Measurements from ENCODE around the gene SAFB2.

The SAFB2 gene

GRCh38 chr19:5560156-5560555 lies 62.4 kb downstream of the SAFB2 start:
- no peak overlapping the region for H3K4me3 ChIP-seq (ENCODE audit: low read length)
- TF ChIP-seq EZH2phosphoT487 (IDR thresholded peaks at IDR 0.05; ENCODE audit: borderline replicate concordance, low read length) = no peak
- no peaks in the 10 kb centered on the region for H3F3A ChIP-seq (ENCODE audit: control insufficient read depth, insufficient read depth)
- peaks cover 9% of the 10 kb centered on the region; the same call in 1 of the 2 replicates for H3K9me3 ChIP-seq (ENCODE audit: control insufficient read depth, insufficient read depth, low read length)
- no peak overlapping the region for H3K27ac ChIP-seq (ENCODE audit: low read depth, low read length)
- H4K20me1 ChIP-seq (ENCODE audit: control insufficient read depth, insufficient read depth, low read depth, low read length) = no peaks in the 10 kb centered on the region
- H3K27me3 ChIP-seq (ENCODE audit: control insufficient read depth, low read length) = no peaks in the 10 kb centered on the region
- H3K36me3 ChIP-seq (ENCODE audit: control insufficient read depth, low read length) = no peaks in the 10 kb centered on the region
- H3K4me2 ChIP-seq (ENCODE audit: low read length) = no peak overlapping the region
- H3K9me2 ChIP-seq (replicated peaks; ENCODE audit: control insufficient read depth, low read length) = no peaks in the 10 kb centered on the region
- H3K79me2 ChIP-seq (ENCODE audit: control insufficient read depth, low read length) = no peaks in the 10 kb centered on the region
- H3K4me1 ChIP-seq (ENCODE audit: control insufficient read depth, low read length) = no peaks in the 10 kb centered on the region

- Histone ChIP-seq H3K4me3 (ENCODE audit: low read length) (no peak overlapping the region), H3K9me2 (replicated peaks; ENCODE audit: control insufficient read depth, low read length) (no peaks in the 10 kb centered on the region), H3K9me3 (ENCODE audit: control insufficient read depth, insufficient read depth, low read length) (peaks cover 9% of the 10 kb centered on the region; the same call in 1 of the 2 replicates), H3K4me1 (ENCODE audit: control insufficient read depth, low read length) (no peaks in the 10 kb centered on the region), H3F3A (ENCODE audit: control insufficient read depth, insufficient read depth) (no peaks in the 10 kb centered on the region), H3K79me2 (ENCODE audit: control insufficient read depth, low read length) (no peaks in the 10 kb centered on the region), H3K27ac (ENCODE audit: low read depth, low read length) (no peak overlapping the region), H4K20me1 (ENCODE audit: control insufficient read depth, insufficient read depth, low read depth, low read length) (no peaks in the 10 kb centered on the region), H3K36me3 (ENCODE audit: control insufficient read depth, low read length) (no peaks in the 10 kb centered on the region), H3K27me3 (ENCODE audit: control insufficient read depth, low read length) (no peaks in the 10 kb centered on the region), H3K4me2 (ENCODE audit: low read length) (no peak overlapping the region)
- TF ChIP-seq CTCF (IDR thresholded peaks at IDR 0.05; ENCODE audit: low read depth, low read length, poor library complexity, severe bottlenecking) (no peak), EZH2phosphoT487 (IDR thresholded peaks at IDR 0.05; ENCODE audit: borderline replicate concordance, low read length) (no peak)
Observed at GRCh38 chr19:5559804-5560133, 62.8 kb downstream of the SAFB2 start.

GRCh38 chr19:5558101-5558621 lies 64.4 kb downstream of the SAFB2 start:
- H3K9me2 ChIP-seq (replicated peaks; ENCODE audit: control insufficient read depth, low read length) = no peaks in the 10 kb centered on the region
- H3K27me3 ChIP-seq (ENCODE audit: control insufficient read depth, low read length) = no peaks in the 10 kb centered on the region
- no peak overlapping the region for H3K27ac ChIP-seq (ENCODE audit: low read depth, low read length)
- no peaks in the 10 kb centered on the region for H4K20me1 ChIP-seq (ENCODE audit: control insufficient read depth, insufficient read depth, low read depth, low read length)
- H3F3A ChIP-seq (ENCODE audit: control insufficient read depth, insufficient read depth) = no peaks in the 10 kb centered on the region
- peaks cover 9% of the 10 kb centered on the region; the same call in 1 of the 2 replicates for H3K9me3 ChIP-seq (ENCODE audit: control insufficient read depth, insufficient read depth, low read length)
- no peak overlapping the region for H3K4me3 ChIP-seq (ENCODE audit: low read length)
- TF ChIP-seq EZH2phosphoT487 (IDR thresholded peaks at IDR 0.05; ENCODE audit: borderline replicate concordance, low read length) (no peak), CTCF (IDR thresholded peaks at IDR 0.05; ENCODE audit: low read depth, low read length, poor library complexity, severe bottlenecking) (no peak)
- H3K4me1 ChIP-seq (ENCODE audit: control insufficient read depth, low read length) = no peaks in the 10 kb centered on the region
- H3K36me3 ChIP-seq (ENCODE audit: control insufficient read depth, low read length) = no peaks in the 10 kb centered on the region
- H3K79me2 ChIP-seq (ENCODE audit: control insufficient read depth, low read length) = no peaks in the 10 kb centered on the region
- H3K4me2 ChIP-seq (ENCODE audit: low read length) = no peak overlapping the region

- Histone ChIP-seq H3K36me3 (ENCODE audit: control insufficient read depth, low read length) (no peaks in the 10 kb centered on the region), H3K27me3 (ENCODE audit: control insufficient read depth, low read length) (no peaks in the 10 kb centered on the region), H4K20me1 (ENCODE audit: control insufficient read depth, insufficient read depth, low read depth, low read length) (no peaks in the 10 kb centered on the region), H3K9me3 (ENCODE audit: control insufficient read depth, insufficient read depth, low read length) (peaks cover 9% of the 10 kb centered on the region; the same call in 1 of the 2 replicates), H3K4me1 (ENCODE audit: control insufficient read depth, low read length) (no peaks in the 10 kb centered on the region), H3K79me2 (ENCODE audit: control insufficient read depth, low read length) (no peaks in the 10 kb centered on the region), H3K4me2 (ENCODE audit: low read length) (no peak overlapping the region), H3K4me3 (ENCODE audit: low read length) (no peak overlapping the region), H3K27ac (ENCODE audit: low read depth, low read length) (no peak overlapping the region), H3K9me2 (replicated peaks; ENCODE audit: control insufficient read depth, low read length) (no peaks in the 10 kb centered on the region), H3F3A (ENCODE audit: control insufficient read depth, insufficient read depth) (no peaks in the 10 kb centered on the region)
- TF ChIP-seq EZH2phosphoT487 (IDR thresholded peaks at IDR 0.05; ENCODE audit: borderline replicate concordance, low read length) = no peak
- TF ChIP-seq CTCF (IDR thresholded peaks at IDR 0.05; ENCODE audit: low read depth, low read length, poor library complexity, severe bottlenecking) = no peak
Observed at GRCh38 chr19:5557691-5558090, 64.9 kb downstream of the SAFB2 start.
